ENCODE data around the gene BLTP3B.

BLTP3B gene

DNA sequence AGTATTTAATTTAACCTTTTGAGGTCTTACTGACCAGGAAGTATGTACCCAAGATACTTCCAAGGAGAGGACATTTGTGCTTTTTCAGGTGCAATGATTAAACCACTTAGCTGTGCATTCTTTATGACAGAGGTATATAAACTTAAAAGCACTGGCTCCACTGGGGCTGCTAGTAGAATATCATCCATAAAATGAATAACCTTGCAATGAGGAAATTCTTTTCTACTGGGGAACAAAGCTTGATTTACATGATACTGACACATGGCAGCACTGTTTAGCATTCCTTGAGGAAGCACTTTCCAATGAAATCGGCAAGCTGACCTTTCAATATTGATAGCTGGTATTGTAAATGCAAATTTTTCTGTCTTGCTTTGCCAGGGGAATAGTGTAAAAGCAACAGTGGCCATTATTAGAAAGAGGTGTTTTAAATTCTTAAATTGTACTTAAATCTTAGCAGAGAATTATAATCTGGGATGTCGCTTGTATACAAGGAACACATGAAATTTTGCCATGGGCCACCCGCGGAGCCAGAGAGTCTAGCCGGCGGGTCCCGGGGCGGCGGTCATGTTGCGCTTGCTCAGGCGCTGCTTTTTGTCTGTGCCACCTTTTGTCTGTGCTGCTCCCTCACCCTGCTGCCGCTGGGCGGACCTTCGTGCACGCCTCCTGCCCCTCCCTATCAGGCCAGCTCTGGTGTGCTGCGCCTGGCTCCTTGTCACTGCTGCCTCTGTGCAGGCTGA is 20.9 kb upstream of the BLTP3B start:
- peak; percentile 86 for DNase-seq

DNA sequence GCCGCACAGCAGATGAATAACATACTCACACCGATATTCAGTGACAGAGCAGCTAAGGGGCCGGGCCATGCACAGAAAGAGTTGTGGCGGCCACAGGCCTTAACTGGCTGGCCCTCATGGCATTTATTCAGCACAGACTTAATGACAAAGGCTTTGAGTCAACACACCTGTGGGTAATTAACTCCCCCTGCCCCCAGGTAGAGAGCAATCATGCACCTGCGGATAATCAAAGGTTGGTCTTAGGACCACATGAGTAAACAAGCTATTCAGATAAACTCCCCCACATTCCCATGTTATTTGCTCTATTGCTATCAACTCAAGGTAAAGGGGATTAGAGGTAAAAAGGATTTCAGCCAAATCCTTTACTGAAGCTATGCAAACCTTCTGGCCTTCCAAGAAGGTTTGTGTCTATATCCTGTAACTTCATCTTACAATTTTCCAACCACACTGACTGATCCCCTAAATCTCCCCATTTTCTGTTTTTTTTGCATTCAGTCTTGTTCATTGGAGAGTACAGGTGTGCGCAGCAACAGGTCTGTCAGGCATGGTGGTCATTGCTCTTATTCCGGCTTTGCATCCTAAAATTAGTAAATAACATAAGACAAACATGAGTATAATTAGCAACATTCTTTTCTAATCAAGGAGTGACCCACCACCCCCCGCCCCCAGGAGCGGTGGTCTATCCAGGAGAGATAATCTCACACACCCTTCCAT is 16.9 kb upstream of the BLTP3B start:
- no peak for DNase-seq

DNA sequence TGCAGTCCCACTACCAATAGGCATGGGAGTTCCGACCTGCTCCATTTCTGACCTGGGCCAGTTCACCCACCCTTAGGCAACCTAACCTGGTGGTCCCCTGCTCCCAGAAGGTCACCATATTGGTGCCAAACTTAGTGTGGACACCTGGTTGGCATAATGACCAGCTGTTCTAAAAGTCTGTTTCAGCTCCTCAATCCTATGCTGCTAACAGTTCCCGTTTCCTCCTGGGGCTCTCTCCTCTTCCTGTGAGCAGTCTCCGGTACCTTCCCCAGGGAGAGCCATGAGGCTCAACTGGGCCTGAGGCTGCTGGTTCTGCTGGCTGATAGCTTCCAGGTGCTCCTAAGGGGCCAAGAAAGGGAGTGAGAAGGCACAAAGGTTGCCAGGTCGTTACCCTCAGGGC is 15.9 kb upstream of the BLTP3B start:
- no peak for DNase-seq

DNA sequence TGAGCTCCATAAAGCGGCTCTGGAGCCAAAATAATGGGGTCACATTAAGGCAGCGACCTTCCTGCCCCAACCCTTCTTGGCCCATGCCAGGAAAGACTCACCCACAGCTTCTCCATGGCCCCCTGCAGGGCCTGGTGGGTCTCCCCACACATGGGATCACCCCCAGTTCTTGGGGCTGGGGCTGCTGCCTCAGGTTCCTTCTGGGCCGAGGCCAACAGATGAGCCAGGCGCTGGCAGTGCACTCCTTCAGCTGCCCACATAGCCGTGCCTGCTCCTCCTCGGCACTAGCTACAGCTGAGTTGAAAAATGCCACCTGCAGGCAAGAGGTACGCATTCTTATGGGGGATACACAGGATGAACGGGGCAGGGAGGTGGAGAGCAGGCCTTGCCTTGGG is 14.8 kb upstream of the BLTP3B start:
- no peak for DNase-seq

DNA sequence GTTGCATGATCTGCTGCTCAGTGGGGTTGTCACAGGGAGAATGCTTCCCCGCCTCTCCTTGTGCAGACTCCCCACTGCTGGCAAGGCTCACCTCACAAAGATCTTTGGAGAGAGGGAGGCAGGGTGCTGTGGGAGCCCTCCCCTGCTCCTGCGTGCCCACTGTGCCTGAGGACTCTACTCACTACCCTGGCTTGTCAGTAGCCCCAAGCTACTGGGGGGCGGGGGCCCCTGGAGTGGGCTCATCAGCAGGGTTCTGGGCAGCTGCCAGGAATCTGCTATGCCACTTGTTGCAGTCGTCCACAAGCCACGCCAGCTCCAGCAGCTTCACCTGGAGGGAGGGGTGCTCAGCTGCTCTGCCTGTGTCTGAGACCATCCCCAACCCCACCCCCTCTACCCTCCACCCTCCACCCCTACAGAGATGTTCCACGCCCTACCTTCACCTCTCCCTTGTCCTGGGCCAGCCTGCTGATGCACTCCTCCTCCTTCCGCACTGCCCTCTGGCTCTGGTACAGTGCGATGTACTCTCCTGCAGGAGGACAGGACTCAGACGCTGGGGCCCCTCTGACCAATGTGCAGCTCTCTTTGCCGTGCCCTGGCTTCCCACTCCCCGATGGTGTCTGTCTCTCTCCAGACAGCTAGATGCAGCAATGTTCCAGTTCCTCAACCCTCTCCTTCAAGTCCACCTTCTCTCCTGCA is 14.2 kb upstream of the BLTP3B start:
- DNase-seq, result peak; percentile 13

DNA sequence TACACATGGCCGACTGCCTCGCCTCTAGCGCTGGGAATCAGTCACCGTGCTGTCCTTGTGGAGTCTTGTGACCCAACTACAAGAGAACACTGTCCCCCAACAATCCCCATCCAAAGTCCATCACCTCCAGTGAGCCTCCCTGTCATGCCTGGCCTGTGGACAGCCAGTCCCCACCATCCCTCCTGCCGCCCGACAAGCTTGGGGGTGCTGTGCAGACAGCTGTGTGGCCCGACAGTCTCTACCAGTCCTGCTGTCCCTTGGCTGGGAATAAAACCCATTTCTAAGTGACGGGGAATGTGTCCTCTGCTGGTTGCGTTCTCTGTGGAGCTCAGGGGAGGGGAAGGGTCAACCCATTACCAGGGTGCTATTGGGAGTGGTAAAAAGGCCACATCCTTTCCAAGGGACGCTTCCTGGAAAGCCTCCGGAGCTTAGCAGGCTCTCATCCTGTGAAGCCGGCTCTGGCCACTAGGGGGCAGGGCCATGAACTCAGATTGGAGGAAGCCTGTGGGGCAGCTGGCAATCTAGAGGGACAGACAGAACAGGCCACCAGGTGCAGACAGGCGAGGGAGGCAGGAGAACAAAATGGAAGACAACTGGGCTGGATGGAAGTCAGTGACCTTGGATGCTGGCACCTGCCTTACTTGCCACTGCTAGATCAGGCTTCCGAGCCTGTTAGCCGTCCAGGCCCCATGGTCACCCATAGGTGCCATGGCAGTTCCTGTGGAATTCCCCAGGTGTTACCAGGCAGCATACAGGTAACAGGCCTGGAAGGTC is 12.0 kb upstream of the BLTP3B start:
- DNase-seq, result peak; percentile 60

DNA sequence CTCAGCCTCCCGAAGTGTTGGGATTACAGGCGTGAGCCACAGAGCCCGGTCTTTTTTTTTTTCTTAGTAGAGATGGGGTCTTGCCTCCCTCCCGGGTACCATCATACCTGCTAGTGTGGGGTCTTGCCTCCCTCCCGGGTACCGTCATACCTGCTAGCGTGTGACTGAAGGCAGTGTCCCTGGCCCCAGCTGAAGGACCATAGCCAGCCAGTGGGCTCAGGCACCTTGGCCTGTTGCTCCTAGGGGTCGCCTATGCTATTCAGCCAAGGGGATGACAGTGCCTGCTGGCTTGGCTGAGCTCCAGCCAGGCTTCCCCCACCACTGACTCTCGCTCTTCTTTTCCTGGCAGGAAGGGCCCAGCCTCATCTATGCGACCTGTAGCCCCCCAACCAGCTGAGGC is 10.5 kb upstream of the BLTP3B start:
- DNase-seq, result no peak

DNA sequence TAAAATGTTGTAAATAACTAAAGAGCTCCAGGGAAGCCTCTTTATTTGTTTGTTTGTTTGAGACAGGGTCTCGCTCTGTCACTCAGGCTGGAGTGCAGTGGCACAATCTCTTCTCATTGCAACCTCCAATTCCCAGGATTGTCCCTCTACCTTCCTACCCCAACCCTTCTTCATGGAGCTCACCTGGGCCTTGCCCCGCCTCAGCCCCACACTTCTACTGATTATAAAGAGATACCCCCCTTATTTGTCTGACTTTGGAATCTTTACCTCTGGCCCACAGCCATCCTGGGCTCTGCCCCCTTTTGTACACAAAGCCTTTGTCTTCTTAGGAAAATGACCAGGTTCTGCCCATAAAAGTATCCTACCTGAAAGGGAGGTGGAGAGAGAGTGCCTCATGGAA is 9.1 kb upstream of the BLTP3B start:
- no peak for DNase-seq

DNA sequence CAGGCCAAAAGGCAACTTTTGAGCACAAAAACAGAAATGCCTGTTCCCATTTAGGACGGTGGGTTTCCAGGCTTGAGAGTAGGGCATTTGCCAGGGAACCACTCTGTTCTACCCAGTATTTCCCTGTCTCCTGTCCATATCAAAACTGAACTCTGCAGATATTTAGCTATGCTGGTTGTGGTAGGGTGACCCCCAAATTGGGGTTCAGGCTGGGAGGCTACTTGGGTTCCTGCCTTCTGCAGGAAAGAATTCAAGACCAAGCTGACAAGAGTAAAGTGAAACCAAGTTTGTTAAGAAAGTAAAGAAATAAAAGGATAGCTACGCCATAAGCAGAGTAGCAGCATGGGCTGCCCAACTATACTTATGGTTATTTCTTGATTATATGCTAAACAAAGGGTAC is 3.6 kb upstream of the BLTP3B start:
- no peak for DNase-seq

DNA sequence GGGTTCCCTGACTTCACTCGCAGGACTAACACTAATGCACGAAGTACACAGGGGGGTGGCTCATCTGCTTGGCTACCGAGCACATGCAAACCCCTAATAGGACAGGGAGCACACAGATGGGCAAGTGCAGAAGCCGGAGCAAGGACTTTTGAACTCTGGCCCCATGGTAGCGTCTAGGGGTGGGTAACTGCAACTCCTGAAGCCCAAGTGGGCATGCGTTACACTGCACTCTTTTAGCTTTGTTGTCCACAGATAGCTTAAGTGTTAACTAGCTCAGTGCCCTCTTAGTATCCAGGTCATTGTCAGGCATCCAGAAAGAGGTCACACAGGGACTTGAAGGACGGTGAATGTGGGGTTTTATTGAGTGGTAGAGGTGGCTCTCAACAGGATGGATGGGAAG is 3.0 kb upstream of the BLTP3B start:
- DNase-seq, result no peak

DNA sequence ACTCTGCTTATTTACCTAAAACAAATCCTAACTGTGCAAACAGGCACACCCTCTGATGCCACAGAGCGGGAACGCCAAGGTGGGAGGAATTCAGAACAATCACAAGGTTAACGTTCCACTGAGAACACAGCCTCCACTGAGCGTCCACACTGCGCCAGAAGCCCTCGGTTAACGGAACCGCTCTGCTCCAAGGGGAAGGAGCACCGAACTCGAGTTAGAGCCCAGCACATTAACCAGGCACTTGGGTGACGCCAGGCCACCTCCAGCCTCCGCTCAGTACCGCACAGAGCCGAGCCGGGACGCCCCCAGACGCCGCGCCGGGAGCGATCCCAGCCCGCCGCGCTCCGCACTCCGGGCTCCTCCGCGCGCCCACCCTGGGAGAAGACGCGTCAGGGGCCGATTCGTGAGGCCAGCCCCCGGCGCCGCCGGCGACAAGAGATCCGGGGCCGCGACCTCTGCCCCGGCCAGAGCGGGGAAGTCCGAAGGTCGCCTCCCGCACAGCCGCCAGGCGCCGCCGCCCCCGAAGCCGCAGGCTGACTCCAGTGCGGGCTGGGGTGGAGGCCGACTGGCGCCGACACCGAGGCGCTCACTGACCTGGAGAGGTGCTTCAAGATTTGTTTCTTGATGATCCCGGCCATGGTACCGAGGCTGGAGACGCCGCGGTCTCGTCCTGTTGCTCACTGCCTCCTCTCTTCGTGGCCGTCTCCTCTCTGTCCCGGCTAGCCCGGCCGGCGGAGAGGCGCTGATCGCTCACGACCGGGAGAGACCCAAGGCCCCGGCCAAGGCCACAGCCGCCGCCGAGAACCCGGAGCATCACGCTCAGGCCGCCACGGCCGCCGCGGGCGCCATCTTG is 450 bp downstream of the BLTP3B start:
- DNase-seq, result peak; percentile 63

DNA sequence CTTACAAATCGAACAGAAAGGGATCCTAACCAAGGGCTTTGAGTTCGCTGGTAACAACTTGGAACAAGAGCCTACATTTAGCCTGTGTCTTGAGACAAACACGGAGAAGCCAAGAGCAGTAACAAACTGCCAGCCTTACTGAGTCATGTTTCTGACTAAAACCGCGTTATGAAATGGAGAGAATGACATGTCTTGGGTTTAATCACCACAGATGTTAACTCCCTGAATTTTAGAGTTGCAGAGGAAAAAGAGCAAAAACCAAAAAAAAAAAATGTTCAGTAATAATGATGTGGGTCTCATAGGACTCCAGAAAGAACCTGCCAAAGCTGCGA is 1.0 kb downstream of the BLTP3B start:
- DNase-seq, result no peak

DNA sequence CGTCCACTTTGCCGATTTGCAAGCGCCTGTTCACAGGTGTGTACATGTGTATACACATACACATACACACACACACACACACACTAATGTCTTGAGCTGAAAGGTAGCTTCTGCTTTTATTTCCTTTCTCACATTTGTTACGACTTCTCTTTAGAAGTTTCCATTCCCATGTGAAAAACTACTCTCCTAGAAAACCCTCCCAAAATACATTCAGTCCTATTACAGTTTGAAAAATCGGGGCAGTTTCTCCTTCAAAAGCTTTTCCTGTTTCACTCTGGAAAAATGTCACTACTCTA is 3.9 kb downstream of the BLTP3B start:
- no peak for DNase-seq

DNA sequence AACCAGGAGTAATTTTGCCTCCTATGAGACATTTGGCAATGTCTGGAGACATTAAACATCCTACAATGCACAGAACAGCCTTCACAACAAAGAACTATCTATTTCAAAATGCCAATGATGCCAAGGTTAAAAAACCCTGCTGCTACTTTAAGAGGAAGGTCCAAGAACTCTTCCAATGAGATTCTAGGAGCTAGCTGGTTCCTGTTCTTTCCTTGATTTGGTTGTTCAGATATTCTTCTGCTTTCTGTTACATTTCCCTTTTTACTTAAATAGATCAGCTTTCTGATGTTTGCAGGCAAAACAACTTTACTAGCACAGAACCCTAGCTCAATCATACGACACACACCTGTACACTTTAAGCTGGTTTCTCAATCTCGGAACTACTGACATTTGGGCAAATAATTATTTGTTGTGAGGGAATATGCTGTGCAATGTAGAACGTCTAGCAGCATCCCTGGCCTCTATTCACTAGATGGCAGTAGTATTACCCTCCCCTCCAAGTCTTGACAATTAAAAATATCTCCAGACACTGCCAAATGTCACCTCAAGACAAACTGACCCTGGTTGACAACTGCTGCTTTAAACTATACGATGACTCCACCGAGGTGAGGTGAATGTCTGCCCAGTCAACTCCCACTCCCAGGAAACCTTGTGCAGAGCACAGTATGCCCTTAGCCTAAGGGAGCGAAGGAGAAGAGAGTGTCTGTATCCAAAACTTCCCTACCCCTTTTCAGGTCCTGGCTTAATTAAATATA is 4.4 kb downstream of the BLTP3B start:
- DNase-seq, result peak; percentile 3

DNA sequence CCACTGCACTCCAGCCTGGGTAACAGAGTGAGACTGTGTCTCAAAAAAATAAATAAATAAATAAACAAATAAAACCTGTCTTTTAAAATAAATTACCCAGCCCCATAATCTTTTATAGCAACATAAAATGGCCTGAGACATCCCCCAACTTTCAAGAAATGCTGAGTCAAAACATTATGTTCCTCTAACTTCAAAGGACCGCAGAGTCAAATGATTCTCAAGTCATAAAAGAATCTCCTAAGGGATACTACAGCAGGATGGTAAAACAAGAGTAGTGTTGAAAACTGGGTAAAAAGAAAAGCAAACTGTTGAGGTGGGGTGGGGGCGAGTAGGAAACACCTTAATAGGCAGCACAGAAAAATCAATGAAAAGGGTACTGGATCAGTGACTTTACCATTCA is 9.5 kb downstream of the BLTP3B start:
- no peak for DNase-seq

DNA sequence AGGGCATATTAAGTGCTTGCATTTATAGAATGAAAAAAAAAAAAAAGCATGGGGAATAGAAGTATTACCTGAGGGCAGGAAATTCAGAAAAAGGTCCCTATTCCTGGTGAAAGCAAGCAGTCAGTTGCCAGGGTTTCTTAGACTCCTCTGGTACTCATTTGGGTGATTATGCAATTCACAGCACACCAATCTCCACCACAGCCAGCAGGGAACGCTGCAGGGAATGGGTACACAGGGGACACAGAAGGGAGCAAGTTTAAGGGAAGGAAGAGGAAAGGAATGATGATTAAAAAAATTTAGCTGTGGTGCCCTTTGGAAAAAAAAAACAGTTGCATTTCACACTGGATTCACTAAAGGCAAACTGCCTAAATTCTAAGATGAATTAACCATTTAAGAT is 14.2 kb downstream of the BLTP3B start:
- DNase-seq, result peak; percentile 3

DNA sequence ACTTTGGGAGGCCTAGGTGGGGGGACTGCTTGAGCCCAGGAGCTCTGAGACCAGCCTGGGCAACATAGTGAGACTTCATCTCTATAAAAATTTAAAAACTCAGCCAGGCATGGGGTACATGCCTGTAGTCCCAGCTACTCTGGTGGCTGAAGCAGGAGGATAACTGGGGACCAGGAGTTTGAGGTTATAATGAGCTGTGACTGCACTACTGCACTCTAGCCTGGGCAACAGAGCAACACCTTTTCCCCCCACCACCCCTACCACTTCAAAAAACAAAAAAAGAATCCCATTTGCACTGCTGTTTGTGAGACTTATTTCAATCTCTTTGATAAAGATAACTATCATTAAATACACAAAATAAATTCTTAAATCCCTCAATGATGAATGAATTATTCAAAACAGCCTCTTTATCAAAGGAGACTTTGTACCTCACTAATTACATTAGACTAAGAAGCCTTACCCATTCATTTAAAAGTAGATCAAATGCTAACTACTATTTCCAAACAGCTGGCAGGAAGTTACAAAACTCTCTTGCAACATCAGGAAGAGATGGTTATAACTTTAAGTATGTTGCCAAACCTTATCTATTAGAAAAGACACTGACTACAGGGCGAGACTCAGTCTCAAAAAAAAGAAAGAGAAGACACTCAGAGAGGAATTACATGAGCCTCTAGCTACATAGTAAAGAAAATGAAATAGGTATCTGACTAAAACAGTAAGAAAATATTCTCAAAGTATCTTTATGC is 14.7 kb downstream of the BLTP3B start:
- no peak for DNase-seq

DNA sequence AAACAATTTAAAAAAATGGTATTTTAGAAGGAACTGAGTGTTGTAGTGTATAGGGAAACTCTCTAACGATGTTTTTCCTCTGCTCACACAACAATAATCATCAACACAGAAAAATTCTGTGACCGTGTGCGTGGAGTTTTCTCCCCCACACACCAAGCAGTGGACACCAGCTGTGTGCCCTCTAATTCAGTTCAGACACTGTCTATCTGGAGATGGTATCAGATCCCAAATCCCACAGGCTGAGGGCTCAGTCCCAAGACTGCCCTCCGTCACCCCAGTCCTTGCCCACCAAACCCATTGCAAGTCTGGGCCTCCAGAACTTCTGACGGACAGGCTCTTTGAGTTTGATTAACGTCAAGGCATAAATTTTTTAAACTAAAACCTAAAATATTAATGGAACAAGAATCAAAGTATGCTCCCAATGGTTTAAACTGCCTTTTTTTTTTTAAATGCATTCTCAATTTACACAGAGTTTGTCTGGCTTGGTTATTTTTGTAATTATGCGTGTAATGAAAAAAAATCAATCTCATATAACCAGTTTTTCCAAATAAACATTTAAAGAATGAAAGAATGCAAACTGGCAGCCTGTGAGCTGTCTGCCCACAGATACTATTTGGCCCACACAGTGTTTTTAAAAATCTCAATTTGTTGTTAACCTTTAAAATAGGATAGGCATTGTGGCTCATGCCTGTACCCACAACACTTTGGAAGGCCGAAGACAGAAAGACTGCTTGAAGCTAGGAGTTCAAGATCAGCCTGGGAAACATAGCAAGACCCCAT is 19.2 kb downstream of the BLTP3B start:
- no peak for DNase-seq

DNA sequence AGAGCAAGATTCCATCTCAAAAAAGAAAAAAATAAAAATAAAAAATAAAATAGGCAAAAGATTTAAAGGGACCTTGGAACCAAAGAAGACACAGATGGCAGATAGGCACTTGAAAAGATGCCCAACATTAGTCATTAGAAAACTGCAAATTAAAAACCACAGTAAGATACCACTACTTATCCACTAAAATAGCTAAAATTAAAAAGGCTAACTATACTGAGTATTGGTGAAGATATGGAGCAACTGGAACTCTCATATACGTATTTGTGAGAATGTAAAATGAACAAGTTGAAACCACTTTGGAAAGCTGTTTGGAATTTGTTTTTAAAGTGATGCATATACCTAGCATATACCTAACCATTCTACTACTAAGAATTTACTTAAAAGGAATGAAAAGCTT is 22.3 kb downstream of the BLTP3B start:
- DNase-seq, result no peak

DNA sequence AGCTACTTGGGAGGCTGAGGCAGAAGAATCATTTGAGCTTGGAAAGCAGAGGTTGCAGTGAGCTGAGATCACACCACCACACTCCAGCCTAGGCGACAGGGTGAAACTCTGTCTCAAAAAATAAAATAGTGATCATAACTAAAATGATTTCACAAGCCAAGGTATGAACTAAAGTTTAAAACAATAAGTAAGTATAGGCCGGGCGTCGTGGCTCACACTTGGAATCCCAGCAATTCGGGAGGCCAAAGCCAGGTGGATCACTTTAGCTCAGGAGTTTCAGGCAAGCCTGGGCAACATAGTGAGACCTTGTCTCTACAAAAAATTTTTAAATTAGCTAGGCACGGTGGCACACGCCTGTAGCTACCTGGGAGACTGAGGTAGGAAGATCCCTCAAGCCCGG is 27.4 kb downstream of the BLTP3B start:
- no peak for DNase-seq
